Measurements from ENCODE around the gene DCDC1. TPM values are rescaled to one million over a fixed set of nuclear protein-coding genes. Genes with fewer than 3 reads are reported as not detected.
A peak's percentile ranks its signal among the peaks of the same experiment; 100 is the strongest.

DCDC1 gene, protein sequence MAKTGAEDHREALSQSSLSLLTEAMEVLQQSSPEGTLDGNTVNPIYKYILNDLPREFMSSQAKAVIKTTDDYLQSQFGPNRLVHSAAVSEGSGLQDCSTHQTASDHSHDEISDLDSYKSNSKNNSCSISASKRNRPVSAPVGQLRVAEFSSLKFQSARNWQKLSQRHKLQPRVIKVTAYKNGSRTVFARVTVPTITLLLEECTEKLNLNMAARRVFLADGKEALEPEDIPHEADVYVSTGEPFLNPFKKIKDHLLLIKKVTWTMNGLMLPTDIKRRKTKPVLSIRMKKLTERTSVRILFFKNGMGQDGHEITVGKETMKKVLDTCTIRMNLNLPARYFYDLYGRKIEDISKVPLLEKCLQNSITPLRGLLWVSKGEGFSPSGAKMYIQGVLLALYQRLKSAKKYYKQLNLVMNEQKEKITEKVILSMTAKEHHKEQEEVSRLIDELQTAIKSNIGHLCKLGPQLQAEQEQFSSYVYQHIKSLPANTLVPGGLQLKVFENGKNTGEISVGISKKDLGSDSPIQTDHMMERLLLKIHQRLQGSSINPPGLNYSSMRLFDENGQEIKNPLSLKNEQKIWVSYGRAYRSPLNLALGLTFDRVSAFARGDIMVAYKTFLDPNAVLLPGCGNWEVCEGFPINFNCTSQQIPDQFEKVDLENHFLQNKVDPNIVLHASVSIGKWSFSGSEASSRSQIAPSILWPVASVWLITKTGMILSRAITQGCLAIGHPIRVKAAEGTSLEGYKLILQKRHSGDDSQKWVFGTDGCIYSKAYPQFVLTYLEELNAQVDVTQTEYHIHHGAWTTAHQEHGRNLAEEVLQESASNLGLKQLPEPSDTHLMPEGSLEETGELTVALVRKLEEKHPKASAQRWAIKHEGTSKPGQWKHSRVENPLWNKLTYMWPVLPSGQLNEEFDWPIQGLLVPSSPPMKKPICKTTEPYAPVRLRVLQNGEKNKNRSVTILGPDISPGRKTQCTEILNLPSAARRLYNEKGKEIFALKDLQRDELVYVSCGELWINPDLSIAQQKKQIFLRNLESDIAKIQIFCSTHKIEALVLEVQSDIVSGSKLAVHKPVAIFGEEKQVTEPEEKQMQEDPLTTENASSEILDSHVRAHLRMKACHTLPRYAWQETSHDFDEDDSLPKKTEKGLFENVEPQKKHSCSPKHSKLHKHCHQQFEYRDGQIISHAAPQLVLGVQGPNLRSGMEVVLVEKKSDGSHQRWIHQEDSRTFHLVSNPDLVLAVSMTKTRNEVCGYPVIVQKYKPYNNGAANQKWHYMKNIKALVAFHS (N-terminal part only)
- total RNA-seq = not detected in 2 replicates

GRCh38 chr11:31369348-31370329 is at the start of gene DCDC1, which contains the start of gene DNAJC24:
DCDC1 (minus strand) TSS chr11:31369739; CDS start chr11:31328280, 41,459 bp downstream.
DNAJC24 (plus strand) TSS chr11:31369860; CDS start chr11:31370749, 889 bp downstream.
- Mint-ChIP-seq H3K4me3 (peak within 1 kb of the TSS; percentile 97), H3K4me1 (peaks cover 33% of the 10 kb centered on the region), H3K36me3 (ENCODE audit: low read depth) (peaks cover 25% of the 10 kb centered on the region), H3K27me3 (peaks cover 12% of the 10 kb centered on the region), H3K9me3 (no peaks in the 10 kb centered on the region), H3K27ac (peak within 1 kb of the TSS; percentile 93)
- ChIA-PET CTCF (no interaction called here), POLR2A (interaction anchor here (0.9 to 1.0 kb wide), 2 partner anchors 721 to 1047 kb away, joined by 3 to 4 read pairs; partner anchors contain the start of gene ARL14EP)
- TF ChIP-seq, protein P1, sequence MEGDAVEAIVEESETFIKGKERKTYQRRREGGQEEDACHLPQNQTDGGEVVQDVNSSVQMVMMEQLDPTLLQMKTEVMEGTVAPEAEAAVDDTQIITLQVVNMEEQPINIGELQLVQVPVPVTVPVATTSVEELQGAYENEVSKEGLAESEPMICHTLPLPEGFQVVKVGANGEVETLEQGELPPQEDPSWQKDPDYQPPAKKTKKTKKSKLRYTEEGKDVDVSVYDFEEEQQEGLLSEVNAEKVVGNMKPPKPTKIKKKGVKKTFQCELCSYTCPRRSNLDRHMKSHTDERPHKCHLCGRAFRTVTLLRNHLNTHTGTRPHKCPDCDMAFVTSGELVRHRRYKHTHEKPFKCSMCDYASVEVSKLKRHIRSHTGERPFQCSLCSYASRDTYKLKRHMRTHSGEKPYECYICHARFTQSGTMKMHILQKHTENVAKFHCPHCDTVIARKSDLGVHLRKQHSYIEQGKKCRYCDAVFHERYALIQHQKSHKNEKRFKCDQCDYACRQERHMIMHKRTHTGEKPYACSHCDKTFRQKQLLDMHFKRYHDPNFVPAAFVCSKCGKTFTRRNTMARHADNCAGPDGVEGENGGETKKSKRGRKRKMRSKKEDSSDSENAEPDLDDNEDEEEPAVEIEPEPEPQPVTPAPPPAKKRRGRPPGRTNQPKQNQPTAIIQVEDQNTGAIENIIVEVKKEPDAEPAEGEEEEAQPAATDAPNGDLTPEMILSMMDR (IDR thresholded peaks at IDR 0.05) = no peak
- ATAC-seq (ENCODE audit: low read depth) (peak; percentile 98), DNase-seq (peak; percentile 86)
- intact Hi-C loops (cut with micrococcal nuclease) = loop anchor here (1.0 to 10.0 kb wide), 5 partner anchors 140 to 1213 kb away; partner anchors contain the start of genes ARL14EP, EIF3M, ELP4 and IMMP1L

DNA sequence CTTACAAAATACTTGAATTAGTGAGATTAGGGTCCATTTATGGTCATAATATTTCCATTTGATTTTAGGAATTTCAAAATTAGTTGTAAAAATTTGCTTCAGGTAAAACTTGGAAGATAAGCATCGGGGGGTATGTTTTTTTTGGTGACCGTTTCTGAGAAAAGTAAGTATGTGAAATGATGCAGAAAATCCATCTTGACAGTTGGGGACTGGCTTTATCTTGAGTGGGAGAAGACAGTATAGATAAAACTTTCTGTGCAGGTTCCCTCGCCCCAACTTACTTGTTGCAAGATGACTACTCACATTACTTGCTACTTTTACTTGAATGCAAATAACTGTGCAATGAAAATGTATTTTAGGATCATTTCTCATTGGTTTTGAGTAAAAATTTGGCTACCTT is 49.6 kb upstream of the DCDC1 start:
- intact Hi-C loops (cut with micrococcal nuclease) = no loop called here
- CTCF ChIA-PET = no interaction called here
- no peak overlapping the region for H3K27ac Mint-ChIP-seq
- no peak overlapping the region for H3K4me3 Mint-ChIP-seq
- TF ChIP-seq, protein P1 (IDR thresholded peaks at IDR 0.05) = no peak
- ATAC-seq (ENCODE audit: low read depth) (no peak), DNase-seq (no peak)
- no peaks in the 10 kb centered on the region for H3K27me3 Mint-ChIP-seq
- H3K9me3 Mint-ChIP-seq = no peaks in the 10 kb centered on the region
- no peaks in the 10 kb centered on the region for H3K4me1 Mint-ChIP-seq
- H3K36me3 Mint-ChIP-seq (ENCODE audit: low read depth) = peaks cover 18% of the 10 kb centered on the region
- POLR2A ChIA-PET = no interaction called here

GRCh38 chr11:31417816-31418215 is 48.3 kb upstream of the DCDC1 start:
- POLR2A ChIA-PET = no interaction called here
- DNase-seq (no peak), ATAC-seq (ENCODE audit: low read depth) (no peak)
- intact Hi-C loops (cut with micrococcal nuclease) = no loop called here
- Mint-ChIP-seq H3K4me3 (no peak overlapping the region), H3K36me3 (ENCODE audit: low read depth) (peaks cover 16% of the 10 kb centered on the region), H3K27me3 (no peaks in the 10 kb centered on the region), H3K9me3 (no peaks in the 10 kb centered on the region), H3K4me1 (no peaks in the 10 kb centered on the region), H3K27ac (no peak overlapping the region)
- TF ChIP-seq, protein P1 (IDR thresholded peaks at IDR 0.05) = no peak
- CTCF ChIA-PET = no interaction called here

DNA sequence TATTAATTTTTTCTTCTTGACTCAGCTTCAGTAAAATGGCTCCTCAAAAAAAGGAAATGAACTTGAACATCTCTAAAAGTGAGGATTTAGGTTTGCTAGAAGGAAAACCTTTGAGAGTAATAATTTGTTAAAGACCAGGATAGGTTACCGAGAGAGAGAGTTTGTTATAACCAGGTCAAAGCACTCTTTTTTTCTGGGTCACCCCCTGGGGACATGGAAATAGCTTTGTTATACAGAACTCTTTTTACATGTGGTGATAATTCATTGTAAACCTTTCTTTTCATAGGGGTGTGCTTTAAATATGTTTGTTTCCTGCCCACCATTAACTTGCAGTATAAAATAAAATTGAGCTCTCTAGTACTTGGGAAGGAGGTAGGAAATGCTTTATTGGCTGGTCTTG is 47.8 kb upstream of the DCDC1 start:
- Mint-ChIP-seq H3K9me3 (no peaks in the 10 kb centered on the region), H3K4me1 (no peaks in the 10 kb centered on the region), H3K4me3 (no peak overlapping the region), H3K27ac (no peak overlapping the region), H3K36me3 (ENCODE audit: low read depth) (peaks cover 16% of the 10 kb centered on the region), H3K27me3 (no peaks in the 10 kb centered on the region)
- DNase-seq (no peak), ATAC-seq (ENCODE audit: low read depth) (no peak)
- CTCF ChIA-PET = no interaction called here
- POLR2A ChIA-PET = no interaction called here
- intact Hi-C loops (cut with micrococcal nuclease) = no loop called here
- TF ChIP-seq, protein P1 (IDR thresholded peaks at IDR 0.05) = no peak

All from activated B cell treated with CpG ODN at 0.5 μM for 24 hours (primary cell).